Measurements from ENCODE around the gene TNKS2. TPM values are rescaled to one million over a fixed set of nuclear protein-coding genes. Genes with fewer than 3 reads are reported as not detected.

TNKS2 gene
- total RNA-seq, 2 experiments from 2014 or later, result 47.8 to 50.4 TPM

DNA sequence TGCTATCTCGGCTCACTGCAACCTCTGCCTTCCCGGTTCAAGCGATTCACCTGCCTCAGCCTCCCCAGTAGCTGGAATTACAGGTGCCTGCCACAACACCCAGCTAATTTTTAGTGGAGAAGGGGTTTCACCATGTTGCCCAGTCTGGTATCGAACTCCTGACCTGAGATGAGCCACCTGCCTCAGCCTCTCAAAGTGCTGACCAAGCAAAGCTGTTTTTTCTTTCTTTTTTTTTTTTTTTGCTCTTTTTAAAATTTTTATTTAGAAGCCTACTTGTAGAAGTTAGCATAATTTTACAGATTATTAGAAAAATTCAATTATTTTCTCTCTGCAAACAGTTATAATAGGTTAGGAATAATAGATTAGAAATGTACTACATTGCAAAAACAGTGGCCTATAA is 112.2 kb downstream of the TNKS2 start:
- peaks cover 18% of the 10 kb centered on the region for H3K4me1 ChIP-seq (ENCODE audit: insufficient read depth, low read length)
- no peaks in the 10 kb centered on the region for H3K9me3 Mint-ChIP-seq
- H3K4me3 Mint-ChIP-seq, result no peak overlapping the region
- POLR2A ChIA-PET, result interaction anchor here (1.5 kb wide), 1 partner anchor 681 kb away, joined by 3 read pairs; no protein-coding TSS in a partner anchor
- no peak overlapping the region for H3K27ac Mint-ChIP-seq
- no peak overlapping the region for H3K27ac ChIP-seq (ENCODE audit: low read depth in 1 of 2, low read length in 2 of 2)
- H3K9me3 ChIP-seq (ENCODE audit: control insufficient read depth in 1 of 2, insufficient read depth in 1 of 2, low read length in 2 of 2), result no peaks in the 10 kb centered on the region
- ATAC-seq (ENCODE audit: poor library complexity) (no peak), DNase-seq (no peak)
- H3K36me3 Mint-ChIP-seq (ENCODE audit: low read depth), result peaks cover 14% of the 10 kb centered on the region
- intact Hi-C loops (cut with DNase I, micrococcal nuclease), result loop anchor here in 1 of 2 experiments (2.0 kb wide), 1 partner anchor 612 kb away; no protein-coding TSS in a partner anchor
- no peak overlapping the region for H3K4me3 ChIP-seq (ENCODE audit: low read length)
- peaks cover 20% of the 10 kb centered on the region for H3K27me3 Mint-ChIP-seq
- no peaks in the 10 kb centered on the region for H3K27me3 ChIP-seq (ENCODE audit: control insufficient read depth in 1 of 2, insufficient read depth in 2 of 2, low read length in 2 of 2)
- H3K4me1 Mint-ChIP-seq (ENCODE audit: low read depth), result peaks cover 28% of the 10 kb centered on the region
- CTCF ChIA-PET, result interaction anchor here (0.6 to 1.2 kb wide), 2 partner anchors 152 to 515 kb away, joined by 3 read pairs; no protein-coding TSS in a partner anchor
- H3K36me3 ChIP-seq (ENCODE audit: insufficient read depth, low read length), result no peaks in the 10 kb centered on the region
- TF ChIP-seq, protein P1, sequence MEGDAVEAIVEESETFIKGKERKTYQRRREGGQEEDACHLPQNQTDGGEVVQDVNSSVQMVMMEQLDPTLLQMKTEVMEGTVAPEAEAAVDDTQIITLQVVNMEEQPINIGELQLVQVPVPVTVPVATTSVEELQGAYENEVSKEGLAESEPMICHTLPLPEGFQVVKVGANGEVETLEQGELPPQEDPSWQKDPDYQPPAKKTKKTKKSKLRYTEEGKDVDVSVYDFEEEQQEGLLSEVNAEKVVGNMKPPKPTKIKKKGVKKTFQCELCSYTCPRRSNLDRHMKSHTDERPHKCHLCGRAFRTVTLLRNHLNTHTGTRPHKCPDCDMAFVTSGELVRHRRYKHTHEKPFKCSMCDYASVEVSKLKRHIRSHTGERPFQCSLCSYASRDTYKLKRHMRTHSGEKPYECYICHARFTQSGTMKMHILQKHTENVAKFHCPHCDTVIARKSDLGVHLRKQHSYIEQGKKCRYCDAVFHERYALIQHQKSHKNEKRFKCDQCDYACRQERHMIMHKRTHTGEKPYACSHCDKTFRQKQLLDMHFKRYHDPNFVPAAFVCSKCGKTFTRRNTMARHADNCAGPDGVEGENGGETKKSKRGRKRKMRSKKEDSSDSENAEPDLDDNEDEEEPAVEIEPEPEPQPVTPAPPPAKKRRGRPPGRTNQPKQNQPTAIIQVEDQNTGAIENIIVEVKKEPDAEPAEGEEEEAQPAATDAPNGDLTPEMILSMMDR (IDR thresholded peaks at IDR 0.05), result no peak

Other genes with a start within 250 kb of the TNKS2 start
- gene PPP1R3C, start 165.4 kb upstream of the TNKS2 start, total RNA-seq, result not detected
- gene FGFBP3, start 111.1 kb downstream of the TNKS2 start, total RNA-seq, result 1 to 10 TPM; 1.4 to 1.5 TPM
- gene BTAF1, start 125.3 kb downstream of the TNKS2 start, total RNA-seq, result 10 to 100 TPM; 80.8 to 85.8 TPM